K562 (cell line): ENCODE measurements around the gene PLA2G4D. TPM values are rescaled to one million over a fixed set of nuclear protein-coding genes. Genes with fewer than 3 reads are reported as not detected.

ENCODE experiments used
- ATAC-seq: fragments of 200-7000 bp; cut with Tn5 transposase; 3 replicates; pipeline ENCODE4 v1.9.1; 2020; ENCODE audit warnings: moderate library complexity
- BruUV-seq: library from RNA; stranded (reverse); fragments of 400-500 nt; replicated peaks from 2 replicates; lab custom pipeline; 2021; lab: Mats Ljungman, UMichigan
- CTCF ChIA-PET: fragments of 300-600 bp; formaldehyde crosslinking; extraction: SDS; loops from one replicate; lab custom pipeline; 2021; ENCODE audit warnings: low intra/inter-chr PET ratio; lab: Yijun Ruan, JAX
- POLR2A ChIA-PET: fragments of 300-600, 350-650 bp; sonication (Branson Sonifier 250); formaldehyde crosslinking; extraction: SDS; loops from one replicate; lab custom pipeline; 2021; ENCODE audit warnings: antibody characterized with exemption, inconsistent platforms; lab: Yijun Ruan, JAX
- DNase-seq, 4 experiments: peaks; one replicate each; pipeline versions ENCODE4 v3.0.0 to v3.0.0-alpha.2; 2011 to 2018; ENCODE audit warnings: low spot score in 3 of 4, mixed read lengths in 3 of 4; ENCODE audit errors: extremely low read depth in 1 of 4
- FAIRE-seq: peaks from 2 replicates; lab custom pipeline; 2011; peaks lifted over from hg19 to GRCh38; lab: Jason Lieb, UNC
- H2AFZ ChIP-seq: 2 replicates; pipeline ENCODE4 v1.6.0; 2011; ENCODE audit warnings: low read depth, low read length, control low read depth, inconsistent platforms
- H3K27ac ChIP-seq: fragments of 200-600 bp; 3 replicates; pipeline ENCODE4 v1.8.0; 2011; ENCODE audit warnings: low read depth, mild to moderate bottlenecking, control low read depth, inconsistent platforms, low read length, moderate library complexity, mixed read lengths; ENCODE audit errors: extremely low read depth
- H3K27me3 ChIP-seq, 2 experiments: fragments of 300-600 bp in 1 of 2; 2 replicates in 1 of 2; 3 replicates in 1 of 2; pipeline versions ENCODE4 v1.6.0 to v1.8.0; 2011; ENCODE audit warnings: inconsistent platforms in 2 of 2, low read length in 2 of 2, mild to moderate bottlenecking in 1 of 2, mixed read lengths in 1 of 2, moderate library complexity in 1 of 2; ENCODE audit not compliant: control insufficient read depth in 2 of 2, insufficient read depth in 2 of 2
- H3K36me3 ChIP-seq: fragments of 300-600 bp; 3 replicates; pipeline ENCODE4 v1.8.0; 2011; ENCODE audit warnings: mild to moderate bottlenecking, low read length, inconsistent platforms; ENCODE audit not compliant: control insufficient read depth, insufficient read depth
- H3K4me1 ChIP-seq, 2 experiments: fragments of 200-600 bp in 1 of 2; replicated peaks in 1 of 2; 2 replicates in 1 of 2; 3 replicates in 1 of 2; pipeline versions ENCODE4 v1.5.1 to v1.8.0; 2011; ENCODE audit warnings: inconsistent platforms in 2 of 2, low read length in 2 of 2, mild to moderate bottlenecking in 1 of 2, mixed read lengths in 1 of 2, moderate library complexity in 1 of 2; ENCODE audit not compliant: control insufficient read depth in 2 of 2, insufficient read depth in 2 of 2
- H3K4me2 ChIP-seq: 2 replicates; pipeline ENCODE4 v1.6.1; 2011; ENCODE audit warnings: low read length, control low read depth, inconsistent platforms, mixed read lengths; ENCODE audit not compliant: insufficient read depth
- H3K4me3 ChIP-seq: fragments of 200-600 bp; sonication (generic), shearing (Covaris generic); 2 replicates; pipeline ENCODE4 v1.5.1; 2016; ENCODE audit warnings: control low read depth, inconsistent platforms
- H3K79me2 ChIP-seq: fragments of 200-600 bp; 3 replicates; pipeline ENCODE4 v1.8.0; 2011; ENCODE audit warnings: low read length, inconsistent platforms; ENCODE audit not compliant: control insufficient read depth, insufficient read depth
- H3K9ac ChIP-seq, 2 experiments: 2 replicates each; pipeline versions ENCODE4 v1.6.0 to v1.6.1; 2011; ENCODE audit warnings: low read depth in 2 of 2, low read length in 2 of 2, control low read depth in 1 of 2, inconsistent platforms in 1 of 2, mild to moderate bottlenecking in 1 of 2, mixed read lengths in 1 of 2; ENCODE audit not compliant: insufficient read depth in 1 of 2
- H3K9me1 ChIP-seq: one replicate; pipeline ENCODE4 v1.6.0; 2011; ENCODE audit warnings: inconsistent platforms, mild to moderate bottlenecking, low read length, moderate library complexity; ENCODE audit not compliant: control insufficient read depth, insufficient read depth
- H3K9me3 ChIP-seq: replicated peaks from 2 replicates; pipeline ENCODE4 v1.5.1; 2011; ENCODE audit warnings: low read depth, low read length, inconsistent platforms; ENCODE audit not compliant: control insufficient read depth, insufficient read depth
- H4K20me1 ChIP-seq: replicated peaks from 2 replicates; pipeline ENCODE4 v1.6.1; 2011; ENCODE audit warnings: low read length, inconsistent platforms, mixed read lengths; ENCODE audit not compliant: control insufficient read depth, insufficient read depth
- CBX1 ChIP-seq: sonication (generic); IDR thresholded peaks from 2 replicates; pipeline ENCODE4 v1.6.1; 2016; ENCODE audit warnings: antibody characterized with exemption, low read depth, mild to moderate bottlenecking
- FOXM1 ChIP-seq, 2 experiments: fragments of 450-650 bp in 1 of 2; sonication (generic) in 1 of 2; formaldehyde crosslinking in 1 of 2; IDR thresholded peaks; 2 replicates each; pipeline versions ENCODE4 v1.6.1 to v1.9.0; 2017 to 2022; ENCODE audit warnings: low read depth in 2 of 2, mild to moderate bottlenecking in 2 of 2, missing genetic modification reagents in 1 of 2, moderate library complexity in 1 of 2
- GTF2B ChIP-seq: IDR thresholded peaks from 2 replicates; pipeline ENCODE4 v1.6.1; 2011; ENCODE audit not compliant: insufficient read length; ENCODE audit errors: extremely low read depth
- HDAC1 ChIP-seq, 2 experiments: fragments of 450-650 bp; IDR thresholded peaks; 2 replicates each; pipeline ENCODE4 v1.6.1; 2016 to 2017; ENCODE audit warnings: inconsistent platforms in 1 of 2, mild to moderate bottlenecking in 1 of 2, moderate library complexity in 1 of 2
- POLR3A ChIP-seq: IDR thresholded peaks from 2 replicates; pipeline ENCODE4 v1.6.1; 2011; ENCODE audit warnings: borderline replicate concordance, mild to moderate bottlenecking, moderate library complexity; ENCODE audit not compliant: insufficient read length, insufficient read depth; ENCODE audit errors: extremely low read depth
- STAT5A ChIP-seq: IDR thresholded peaks from 2 replicates; pipeline ENCODE4 v1.6.1; 2012; ENCODE audit warnings: low read length, inconsistent platforms, borderline replicate concordance
- ZNF277 ChIP-seq: fragments of 250-450 bp; sonication (Bioruptor Pico); IDR thresholded peaks from 2 replicates; pipeline ENCODE4 v1.8.0; 2022; ENCODE audit warnings: inconsistent platforms, mild to moderate bottlenecking, moderate library complexity, borderline replicate concordance
- WGBS: fragments of 100-300 bp; shearing (Covaris generic); methylation state at CpG from one replicate; pipeline ENCODE4 v1.1.6; 2016; ENCODE audit warnings: low coverage, mixed read lengths; ENCODE audit not compliant: insufficient coverage; ENCODE audit errors: missing lambda C conversion rate; 5-methylcytosine and 5-hydroxymethylcytosine counted together
- in situ Hi-C: fragments of 300-500 bp; cut with MboI; formaldehyde crosslinking; loops from 4 replicates; pipeline ENCODE4 v1.15.0; 2018; ENCODE audit warnings: inconsistent platforms, mixed read lengths
- intact Hi-C: fragments of 100-400 bp; cut with micrococcal nuclease; formaldehyde crosslinking; loops from 2 replicates; pipeline ENCODE4 v1.14.2; 2022
- polyA plus RNA-seq, 8 experiments: library from polyadenylated mRNA; depleted of rRNA in 4 of 8; stranded (reverse) in 5 of 8; unstranded in 3 of 8; fragments of >200 nt; fragmentation: Nextera tagmentation in 2 of 8; fragmentation: Illumina TruSeq in 1 of 8; extraction: Ambion mirVana in 2 of 8; extraction: Trizol in 1 of 8; gene quantifications; 2 replicates each; pipeline versions ENCODE4 v1.2.1 to v1.2.3, GENCODE V29; 2011 to 2014; ENCODE audit warnings: inconsistent platforms in 1 of 8, missing spikeins in 1 of 8
- total RNA-seq, 7 experiments: library from RNA; depleted of rRNA in 6 of 7; stranded (reverse); fragments of >200 nt in 6 of 7; fragmentation: Illumina TruSeq in 2 of 7; extraction: Trizol in 2 of 7; gene quantifications; 2 replicates each; pipeline versions ENCODE4 v1.2.1 to v1.2.3, GENCODE V29; 2011 to 2021; ENCODE audit warnings: low replicate concordance in 1 of 7

Gene PLA2G4D
- total and polyA plus RNA-seq, 9 of the 15 experiments (the other 6 are each of a cell fraction or from before 2014, with no cell fraction given) = 0.04 TPM; not detected in 8

- Histone ChIP-seq H3K4me1 (peaks cover 0 to 6% of the 10 kb centered on the region in 2 experiments; a peak in 3 of 5 replicates), H3K27ac (no peak overlapping the region), H4K20me1 (peaks cover 4% of the 10 kb centered on the region; the same call in 1 of the 2 replicates), H3K4me2 (no peak overlapping the region), H3K4me3 (no peak overlapping the region), H3K9ac (no peak overlapping the region), H3K9me3 (no peaks in the 10 kb centered on the region), H3K36me3 (no peaks in the 10 kb centered on the region), H3K27me3 (peaks cover 14 to 57% of the 10 kb centered on the region in 2 experiments), H3K79me2 (no peaks in the 10 kb centered on the region), H3K9me1 (no peaks in the 10 kb centered on the region), H2AFZ (no peak overlapping the region)
- FAIRE-seq (no peak), DNase-seq (no peak), ATAC-seq (no peak)
- no peak for TF ChIP-seq HDAC1 (IDR thresholded peaks at IDR 0.05)
- in situ Hi-C loops = no loop called here
- ChIA-PET CTCF (interaction anchor here (0.9 to 5.6 kb wide), 3 partner anchors 70 to 594 kb away, joined by 3 to 71 read pairs (median 5); no protein-coding TSS in a partner anchor), POLR2A (interaction anchor here (1.1 kb wide), 1 partner anchor 13 kb away, joined by 5 read pairs; no protein-coding TSS in a partner anchor)
- BruUV-seq = no TSS peak
- 0% methylated on average over 4 of the region's 4 CpGs for WGBS
- intact Hi-C loops = loop anchor here (10.0 kb wide), 1 partner anchor 324 kb away; no protein-coding TSS in a partner anchor
Measured at GRCh38 chr15:42060477-42060763, 33.9 kb downstream of the PLA2G4D start.

- peaks cover 14 to 52% of the 10 kb centered on the region in 2 experiments for H3K27me3 ChIP-seq
- in situ Hi-C loops (loop anchor here (5.0 kb wide), 1 partner anchor 68 kb away; no protein-coding TSS in a partner anchor), intact Hi-C loops (loop anchor here (10.0 kb wide), 1 partner anchor 325 kb away; no protein-coding TSS in a partner anchor)
- peak; percentile 96 for FAIRE-seq
- no peak overlapping the region for H3K27ac ChIP-seq
- H3K4me1 ChIP-seq = peaks cover 0 to 6% of the 10 kb centered on the region in 2 experiments; a peak in 3 of 5 replicates
- no TSS peak for BruUV-seq
- H4K20me1 ChIP-seq = peaks cover 4% of the 10 kb centered on the region; the same call in 1 of the 2 replicates
- H3K9me3 ChIP-seq = no peaks in the 10 kb centered on the region
- no peaks in the 10 kb centered on the region for H3K36me3 ChIP-seq
- no peak overlapping the region for H2AFZ ChIP-seq
- WGBS = 10% methylated on average over 14 of the region's 14 CpGs
- no peaks in the 10 kb centered on the region for H3K9me1 ChIP-seq
- peak; percentile 46; the same call in 2 of the 3 replicates for ATAC-seq
- DNase-seq = peak; percentile 68 to 79 (median 76)
- H3K4me3 ChIP-seq = no peak overlapping the region
- H3K4me2 ChIP-seq = no peak overlapping the region; the same call in 1 of the 2 replicates
- POLR2A ChIA-PET = interaction anchor here (1.1 kb wide), 1 partner anchor 13 kb away, joined by 5 read pairs; no protein-coding TSS in a partner anchor
- no peak overlapping the region for H3K9ac ChIP-seq
- CTCF ChIA-PET = interaction anchor here (0.8 to 5.6 kb wide), 4 partner anchors 14 to 594 kb away, joined by 3 to 71 read pairs (median 4); no protein-coding TSS in a partner anchor
- no peaks in the 10 kb centered on the region for H3K79me2 ChIP-seq
- TF ChIP-seq GTF2B (no peak), ZNF277 (CRISPR knock-in tag) (no peak), STAT5A (no peak), CBX1 (no peak), FOXM1 (IDR thresholded peaks at IDR 0.05; ENCODE audit: low read depth) (no peak), FOXM1 (CRISPR knock-in tag; IDR thresholded peaks at IDR 0.05; ENCODE audit: low read depth) (no peak), POLR3A (no peak)
Measured at GRCh38 chr15:42059661-42060476, 34.5 kb downstream of the PLA2G4D start.
